NT2/D1 (cell line): ENCODE measurements around the gene TGM4.

ENCODE experiments used
- DNase-seq: peaks from one replicate; pipeline ENCODE4 v3.0.0-alpha.2; 2011; ENCODE audit warnings: low read depth, low spot score
- H3K27me3 ChIP-seq: 2 replicates; pipeline ENCODE4 v1.6.0; 2011; ENCODE audit warnings: mild to moderate bottlenecking; ENCODE audit not compliant: insufficient read length, insufficient read depth
- H3K36me3 ChIP-seq: 2 replicates; pipeline ENCODE4 v1.6.1; 2011; ENCODE audit warnings: mild to moderate bottlenecking, low read length, mixed read lengths; ENCODE audit not compliant: insufficient read depth, insufficient read length
- H3K4me1 ChIP-seq: 2 replicates; pipeline ENCODE4 v1.5.1; 2011; ENCODE audit not compliant: insufficient read depth, insufficient read length
- H3K4me3 ChIP-seq: 2 replicates; pipeline ENCODE4 v1.5.1; 2011; ENCODE audit warnings: low read depth; ENCODE audit not compliant: insufficient read length
- H3K9ac ChIP-seq: 2 replicates; pipeline ENCODE4 v1.6.0; 2011; ENCODE audit warnings: low read depth; ENCODE audit not compliant: insufficient read length
- H3K9me3 ChIP-seq: 2 replicates; pipeline ENCODE4 v1.5.1; 2011; ENCODE audit warnings: mild to moderate bottlenecking, low read length; ENCODE audit not compliant: insufficient read depth
- SUZ12 ChIP-seq: IDR thresholded peaks from 2 replicates; pipeline ENCODE4 v1.6.1; 2011; ENCODE audit not compliant: insufficient read length, insufficient read depth; ENCODE audit errors: extremely low read depth
- YY1 ChIP-seq: IDR thresholded peaks from 2 replicates; pipeline ENCODE4 v1.6.1; 2011; ENCODE audit not compliant: insufficient read length, insufficient read depth
- ZNF274 ChIP-seq: IDR thresholded peaks from 2 replicates; pipeline ENCODE4 v1.6.1; 2011; ENCODE audit warnings: mild to moderate bottlenecking, low read depth, low read length

The TGM4 gene

GRCh38 chr3:44926921-44927320 lies 52.5 kb downstream of the TGM4 start:
- Histone ChIP-seq H3K36me3 (peaks cover 79% of the 10 kb centered on the region), H3K4me3 (no peak overlapping the region), H3K4me1 (no peaks in the 10 kb centered on the region), H3K9me3 (no peaks in the 10 kb centered on the region), H3K27me3 (no peaks in the 10 kb centered on the region), H3K9ac (no peak overlapping the region)
- no peak for DNase-seq
- no peak for TF ChIP-seq YY1
- TF ChIP-seq ZNF274: no peak
- no peak for TF ChIP-seq SUZ12

- Histone ChIP-seq H3K36me3 (peaks cover 79% of the 10 kb centered on the region), H3K4me3 (no peak overlapping the region), H3K4me1 (no peaks in the 10 kb centered on the region), H3K9ac (no peak overlapping the region), H3K27me3 (no peaks in the 10 kb centered on the region), H3K9me3 (no peaks in the 10 kb centered on the region)
- TF ChIP-seq ZNF274: no peak
- TF ChIP-seq SUZ12: no peak
- TF ChIP-seq YY1: no peak
- no peak for DNase-seq
These were observed 53.0 kb downstream of the TGM4 start for GRCh38 chr3:44927371-44927770.

DNA sequence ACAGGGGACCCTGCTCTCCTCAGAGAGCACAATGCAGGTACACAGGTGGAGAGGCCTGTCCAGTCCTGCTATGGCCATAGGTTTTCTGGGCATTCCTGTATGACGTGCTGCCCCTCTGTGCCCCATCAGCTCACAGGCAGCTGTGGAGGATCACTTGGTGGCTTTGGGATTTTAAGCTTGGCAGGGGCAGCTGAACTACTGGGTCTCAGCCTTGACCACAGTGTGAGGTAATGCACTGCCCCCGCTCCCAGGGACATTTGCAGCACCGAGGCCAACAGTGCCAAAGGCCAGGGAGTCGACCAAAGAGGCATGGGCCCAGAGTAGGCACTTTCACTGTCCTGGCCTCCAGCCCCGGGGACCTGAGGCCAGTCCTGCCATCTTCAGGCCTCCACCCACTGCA lies 55.4 kb downstream of the TGM4 start:
- peaks cover 87% of the 10 kb centered on the region for H3K36me3 ChIP-seq
- no peaks in the 10 kb centered on the region for H3K27me3 ChIP-seq
- H3K4me3 ChIP-seq: no peak overlapping the region
- TF ChIP-seq SUZ12 (no peak), YY1 (no peak), ZNF274 (no peak)
- no peaks in the 10 kb centered on the region for H3K9me3 ChIP-seq
- DNase-seq: no peak
- H3K4me1 ChIP-seq: peaks cover 14% of the 10 kb centered on the region
- H3K9ac ChIP-seq: no peak overlapping the region

- H3K27me3 ChIP-seq: no peaks in the 10 kb centered on the region
- H3K9me3 ChIP-seq: no peaks in the 10 kb centered on the region
- no peak for DNase-seq
- H3K4me1 ChIP-seq: peaks cover 14% of the 10 kb centered on the region
- H3K9ac ChIP-seq: no peak overlapping the region
- no peak overlapping the region for H3K4me3 ChIP-seq
- H3K36me3 ChIP-seq: peaks cover 85% of the 10 kb centered on the region
- TF ChIP-seq ZNF274: no peak
- no peak for TF ChIP-seq SUZ12
- no peak for TF ChIP-seq YY1
These were observed 56.5 kb downstream of the TGM4 start for GRCh38 chr3:44930911-44931310.

- peaks cover 76% of the 10 kb centered on the region for H3K36me3 ChIP-seq
- H3K4me1 ChIP-seq: peaks cover 14% of the 10 kb centered on the region
- no peaks in the 10 kb centered on the region for H3K27me3 ChIP-seq
- no peak overlapping the region for H3K9ac ChIP-seq
- TF ChIP-seq SUZ12: no peak
- TF ChIP-seq YY1: no peak
- TF ChIP-seq ZNF274: no peak
- no peak overlapping the region for H3K4me3 ChIP-seq
- no peak for DNase-seq
- no peaks in the 10 kb centered on the region for H3K9me3 ChIP-seq
These were observed 57.4 kb downstream of the TGM4 start for GRCh38 chr3:44931791-44932190.

GRCh38 chr3:44932271-44932670 lies 57.9 kb downstream of the TGM4 start:
- Histone ChIP-seq H3K4me1 (peaks cover 14% of the 10 kb centered on the region), H3K27me3 (no peaks in the 10 kb centered on the region), H3K36me3 (peaks cover 71% of the 10 kb centered on the region), H3K9ac (no peak overlapping the region), H3K9me3 (no peaks in the 10 kb centered on the region), H3K4me3 (no peak overlapping the region)
- TF ChIP-seq ZNF274: no peak
- TF ChIP-seq YY1: no peak
- TF ChIP-seq SUZ12: no peak
- no peak for DNase-seq

- Histone ChIP-seq H3K36me3 (peaks cover 69% of the 10 kb centered on the region), H3K27me3 (no peaks in the 10 kb centered on the region), H3K9me3 (no peaks in the 10 kb centered on the region), H3K4me1 (peaks cover 14% of the 10 kb centered on the region), H3K4me3 (no peak overlapping the region), H3K9ac (no peak overlapping the region)
- no peak for TF ChIP-seq ZNF274
- peak; percentile 43 for DNase-seq
These were observed 58.9 kb downstream of the TGM4 start for GRCh38 chr3:44932986-44933944.
